Fibroblast of lung (primary cell): ENCODE data around the gene UPP1. TPM values are rescaled to one million over a fixed set of nuclear protein-coding genes. Genes with fewer than 3 reads are reported as not detected.
A peak's percentile ranks its signal among the peaks of the same experiment; 100 is the strongest.

ENCODE experiments used
- DNase-seq, 2 donors: peaks; one replicate each; pipeline versions ENCODE4 v3.0.0 to v3.0.0-alpha.2; 2010; ENCODE audit warnings: low read depth in 2 of 2
- H2AFZ ChIP-seq: 2 replicates; pipeline ENCODE4 v1.5.1; 2012; ENCODE audit warnings: low read length, control low read depth, inconsistent platforms
- H3K27ac ChIP-seq: 2 replicates; pipeline ENCODE4 v1.5.1; 2011; ENCODE audit warnings: low read length, control low read depth; ENCODE audit not compliant: insufficient read depth
- H3K27me3 ChIP-seq: 2 replicates; pipeline ENCODE4 v1.5.1; 2011; ENCODE audit warnings: mild to moderate bottlenecking, low read length; ENCODE audit not compliant: control insufficient read depth, insufficient read depth
- H3K36me3 ChIP-seq: 2 replicates; pipeline ENCODE4 v1.5.1; 2011; ENCODE audit warnings: low read length; ENCODE audit not compliant: control insufficient read depth, insufficient read depth
- H3K4me1 ChIP-seq: 2 replicates; pipeline ENCODE4 v1.5.1; 2011; ENCODE audit warnings: low read length; ENCODE audit not compliant: control insufficient read depth, insufficient read depth; ENCODE audit errors: extremely low read depth
- H3K4me2 ChIP-seq: 2 replicates; pipeline ENCODE4 v1.5.1; 2011; ENCODE audit warnings: low read length, control low read depth; ENCODE audit not compliant: insufficient read depth; ENCODE audit errors: extremely low read depth
- H3K4me3 ChIP-seq, 4 experiments: fragments of 200-600 bp in 1 of 4; sonication (generic) in 1 of 4; replicated peaks in 1 of 4; 2 replicates each; pipeline ENCODE4 v1.5.1; 2011 to 2016; ENCODE audit warnings: low read length in 4 of 4, low read depth in 3 of 4, mild to moderate bottlenecking in 3 of 4, control low read depth in 2 of 4, inconsistent platforms in 1 of 4, mixed read lengths in 1 of 4; ENCODE audit not compliant: insufficient read depth in 1 of 4; ENCODE audit errors: control extremely low read depth in 1 of 4
- H3K79me2 ChIP-seq: 2 replicates; pipeline ENCODE4 v1.5.1; 2012; ENCODE audit warnings: mild to moderate bottlenecking, low read length, inconsistent platforms; ENCODE audit not compliant: control insufficient read depth, insufficient read depth
- H3K9ac ChIP-seq: 2 replicates; pipeline ENCODE4 v1.5.1; 2011; ENCODE audit warnings: mild to moderate bottlenecking, low read length, control low read depth; ENCODE audit not compliant: insufficient read depth
- H3K9me3 ChIP-seq: 2 replicates; pipeline ENCODE4 v1.5.1; 2012; ENCODE audit warnings: low read depth, low read length; ENCODE audit not compliant: control insufficient read depth, insufficient read depth
- H4K20me1 ChIP-seq: 2 replicates; pipeline ENCODE4 v1.5.1; 2011; ENCODE audit warnings: low read length; ENCODE audit not compliant: control insufficient read depth, insufficient read depth; ENCODE audit errors: extremely low read depth
- EZH2 ChIP-seq: IDR thresholded peaks from 2 replicates; pipeline ENCODE4 v1.5.1; 2012; ENCODE audit warnings: low read length, control low read depth, mild to moderate bottlenecking; ENCODE audit errors: missing control alignments
- polyA plus RNA-seq, 2 donors: library from polyadenylated mRNA; depleted of rRNA in 1 of 2; stranded (reverse) in 1 of 2; unstranded in 1 of 2; fragments of >200 nt; gene quantifications; 2 replicates each; pipeline ENCODE4 v1.2.1, GENCODE V29; 2011 to 2012; ENCODE audit warnings: missing spikeins in 1 of 2
- total RNA-seq: library from RNA; depleted of rRNA; stranded (reverse); fragments of >200 nt; gene quantifications from 2 replicates; pipeline ENCODE4 v1.2.1, GENCODE V29; 2014
- TF ChIP-seq, protein P1 (sequence below), 2 donors: IDR thresholded peaks in 1 of 2; conservative IDR thresholded peaks in 1 of 2; 1 replicate in 1 of 2; 2 replicates in 1 of 2; pipeline ENCODE4 v1.5.1; 2011 to 2012; ENCODE audit warnings: low read length in 2 of 2, control low read depth in 1 of 2, inconsistent platforms in 1 of 2, low read depth in 1 of 2, mild to moderate bottlenecking in 1 of 2

Gene UPP1
- total and polyA plus RNA-seq, 2 donors (not counting 1 experiment from before 2014, with no cell fraction given): 9.4 to 11.7 TPM

DNA sequence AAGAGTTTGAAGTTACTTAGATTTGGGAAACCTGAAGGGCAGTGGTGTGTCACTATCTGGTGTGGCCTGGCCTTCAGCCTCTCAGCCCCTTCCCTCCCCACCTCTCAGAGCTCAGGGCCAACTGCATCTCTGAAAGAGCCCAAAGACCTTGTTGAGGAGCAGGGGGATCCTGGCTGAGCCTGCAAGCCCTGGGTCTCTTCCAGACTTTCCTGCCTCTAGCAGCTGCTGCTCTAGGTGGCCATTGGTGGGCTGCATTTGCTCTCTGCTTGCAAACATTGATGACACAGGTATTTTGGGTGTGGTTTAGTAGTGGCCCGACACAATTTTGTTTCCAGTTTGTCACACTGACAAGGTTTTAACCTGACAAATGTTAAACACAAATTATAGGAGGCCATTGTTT, 3.1 kb upstream of the UPP1 start:
- Histone ChIP-seq H3K4me2 (no peak overlapping the region), H3K27ac (no peak overlapping the region)

DNA sequence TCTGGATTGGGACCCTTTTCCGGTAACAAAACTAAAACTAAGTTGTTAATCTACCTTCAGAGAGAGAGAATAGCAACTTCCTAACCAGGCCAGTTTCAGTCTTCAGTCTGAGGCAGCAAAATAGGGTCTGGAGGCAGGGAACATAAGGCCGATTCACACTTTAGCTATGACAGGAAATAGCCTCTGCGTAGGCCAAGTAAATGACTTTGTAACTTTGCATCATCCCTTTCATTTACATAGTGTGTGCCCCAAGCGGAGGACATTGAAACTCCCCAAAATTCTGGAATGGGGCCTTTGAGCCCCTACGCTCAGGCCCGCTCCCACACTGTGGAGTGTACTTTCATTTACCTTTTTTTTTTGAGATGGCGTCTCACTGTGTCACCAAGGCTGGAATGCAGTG, 1.7 kb upstream of the UPP1 start:
- peak; percentile 76 to 88 for DNase-seq
- no peak overlapping the region for H3K9ac ChIP-seq
- H3K4me3 ChIP-seq: no peak overlapping the region
- peaks cover 28% of the 10 kb centered on the region for H3K4me1 ChIP-seq
- H3K9me3 ChIP-seq: no peaks in the 10 kb centered on the region
- H3K36me3 ChIP-seq: no peaks in the 10 kb centered on the region
- TF ChIP-seq, protein P1, sequence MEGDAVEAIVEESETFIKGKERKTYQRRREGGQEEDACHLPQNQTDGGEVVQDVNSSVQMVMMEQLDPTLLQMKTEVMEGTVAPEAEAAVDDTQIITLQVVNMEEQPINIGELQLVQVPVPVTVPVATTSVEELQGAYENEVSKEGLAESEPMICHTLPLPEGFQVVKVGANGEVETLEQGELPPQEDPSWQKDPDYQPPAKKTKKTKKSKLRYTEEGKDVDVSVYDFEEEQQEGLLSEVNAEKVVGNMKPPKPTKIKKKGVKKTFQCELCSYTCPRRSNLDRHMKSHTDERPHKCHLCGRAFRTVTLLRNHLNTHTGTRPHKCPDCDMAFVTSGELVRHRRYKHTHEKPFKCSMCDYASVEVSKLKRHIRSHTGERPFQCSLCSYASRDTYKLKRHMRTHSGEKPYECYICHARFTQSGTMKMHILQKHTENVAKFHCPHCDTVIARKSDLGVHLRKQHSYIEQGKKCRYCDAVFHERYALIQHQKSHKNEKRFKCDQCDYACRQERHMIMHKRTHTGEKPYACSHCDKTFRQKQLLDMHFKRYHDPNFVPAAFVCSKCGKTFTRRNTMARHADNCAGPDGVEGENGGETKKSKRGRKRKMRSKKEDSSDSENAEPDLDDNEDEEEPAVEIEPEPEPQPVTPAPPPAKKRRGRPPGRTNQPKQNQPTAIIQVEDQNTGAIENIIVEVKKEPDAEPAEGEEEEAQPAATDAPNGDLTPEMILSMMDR (conservative IDR thresholded peaks at IDR 0.05 in 1 of 2, IDR thresholded peaks at IDR 0.05 in 1 of 2; ENCODE audit: low read depth in 1 of 2, low read length in 2 of 2): no peak
- TF ChIP-seq EZH2: no peak
- H4K20me1 ChIP-seq: no peaks in the 10 kb centered on the region
- no peaks in the 10 kb centered on the region for H3K27me3 ChIP-seq
- no peak overlapping the region for H3K4me2 ChIP-seq
- H2AFZ ChIP-seq: no peak overlapping the region
- H3K79me2 ChIP-seq: no peaks in the 10 kb centered on the region
- peak overlapping the region; percentile 97 for H3K27ac ChIP-seq

More for the DNA sequence above, 3.1 kb upstream of the UPP1 start:
- H3K9me3 ChIP-seq: no peaks in the 10 kb centered on the region
- no peak for DNase-seq
- TF ChIP-seq, protein P1 (conservative IDR thresholded peaks at IDR 0.05 in 1 of 2, IDR thresholded peaks at IDR 0.05 in 1 of 2; ENCODE audit: low read depth in 1 of 2, low read length in 2 of 2): no peak
- no peak for TF ChIP-seq EZH2
- no peaks in the 10 kb centered on the region for H3K27me3 ChIP-seq
- H3K36me3 ChIP-seq: no peaks in the 10 kb centered on the region
- H3K79me2 ChIP-seq: no peaks in the 10 kb centered on the region
- H4K20me1 ChIP-seq: no peaks in the 10 kb centered on the region
- H3K4me1 ChIP-seq: peaks cover 28% of the 10 kb centered on the region
- no peak overlapping the region for H3K9ac ChIP-seq
- no peak overlapping the region for H3K4me3 ChIP-seq
- H2AFZ ChIP-seq: no peak overlapping the region

DNA sequence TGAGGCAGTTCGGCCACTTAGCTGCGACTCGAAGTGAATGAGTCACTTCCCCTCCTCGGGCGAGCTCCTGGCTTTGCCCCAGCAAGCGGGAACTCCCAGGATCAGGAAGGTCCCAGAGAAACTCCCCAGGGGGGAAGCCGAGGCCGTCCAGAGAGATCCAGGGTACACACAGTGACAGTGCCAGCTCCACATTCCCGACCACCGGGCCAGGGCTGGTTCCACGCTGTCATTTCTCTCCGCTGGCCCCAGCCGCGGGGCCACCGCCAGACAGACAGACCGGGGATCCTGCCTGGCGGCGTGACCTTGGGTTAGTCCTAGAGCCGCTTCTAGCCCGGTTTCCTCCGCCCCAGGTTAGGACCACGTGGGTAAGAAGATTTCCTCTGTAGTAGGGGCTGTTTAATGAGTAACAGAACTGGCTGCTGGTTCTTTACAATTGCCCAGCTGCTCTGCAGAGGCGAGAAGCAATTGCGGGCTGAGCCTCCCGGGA, 463 bp upstream of the UPP1 start:
- peak; percentile 89 to 94 for DNase-seq
- H3K27ac ChIP-seq: peak overlapping the region; percentile 97
- TF ChIP-seq, protein P1 (conservative IDR thresholded peaks at IDR 0.05 in 1 of 2, IDR thresholded peaks at IDR 0.05 in 1 of 2; ENCODE audit: low read depth in 1 of 2, low read length in 2 of 2): no peak
- TF ChIP-seq EZH2: no peak
- peaks cover 24% of the 10 kb centered on the region for H3K4me1 ChIP-seq
- no peaks in the 10 kb centered on the region for H3K36me3 ChIP-seq
- H2AFZ ChIP-seq: peak overlapping the region; percentile 71
- H3K79me2 ChIP-seq: no peaks in the 10 kb centered on the region
- H4K20me1 ChIP-seq: no peaks in the 10 kb centered on the region
- peak overlapping the region; percentile 81 for H3K9ac ChIP-seq
- H3K4me3 ChIP-seq: peak overlapping the region; percentile 49 to 86 (median 56)
- peak overlapping the region; percentile 90 for H3K4me2 ChIP-seq
- no peaks in the 10 kb centered on the region for H3K27me3 ChIP-seq
- no peaks in the 10 kb centered on the region for H3K9me3 ChIP-seq
